Dendritic cell treated with granulocyte-macrophage colony-stimulating factor and Interleukin-4, amounts not matched to agents 40 ng/mL and 50 ng/mL, for 4 days (primary cell): ENCODE measurements around the gene CDK13.
"Not testable (repeated sequence)": the region's sequence is repeated elsewhere in the genome, so short reads cannot be mapped to it uniquely, and the experiment has no call there.

ENCODE experiments used
- H3K27ac Mint-ChIP-seq: one replicate; pipeline ENCODE4 v1.8.0; 2022; ENCODE audit warnings: mild to moderate bottlenecking, mixed read lengths
- H3K27me3 Mint-ChIP-seq: one replicate; pipeline ENCODE4 v1.8.0; 2022; ENCODE audit warnings: mild to moderate bottlenecking, mixed read lengths
- H3K36me3 Mint-ChIP-seq: one replicate; pipeline ENCODE4 v1.8.0; 2022; ENCODE audit warnings: low read depth, mixed read lengths
- H3K4me1 Mint-ChIP-seq: one replicate; pipeline ENCODE4 v1.8.0; 2022; ENCODE audit warnings: low read depth, mixed read lengths
- H3K4me3 Mint-ChIP-seq: one replicate; pipeline ENCODE4 v1.8.0; 2022; ENCODE audit warnings: mild to moderate bottlenecking, moderate library complexity, mixed read lengths
- H3K9me3 Mint-ChIP-seq: one replicate; pipeline ENCODE4 v1.8.0; 2022; ENCODE audit warnings: mixed read lengths
- intact Hi-C: fragments of 100-400 bp; cut with micrococcal nuclease; formaldehyde crosslinking; loops from one replicate; pipeline ENCODE4 v1.15.0; 2022

Gene CDK13

GRCh38 chr7:39949971-39950472 is at the start of gene CDK13:
Gene CDK13, plus strand, starts transcription at chr7:39950256. Its CDS starts 386 bp downstream, at chr7:39950642.
- Mint-ChIP-seq H3K27me3 (no peaks in the 10 kb centered on the region), H3K9me3 (no peaks in the 10 kb centered on the region), H3K27ac (peak within 1 kb of the TSS; percentile 98), H3K4me3 (peak within 1 kb of the TSS; percentile 92), H3K4me1 (peaks cover 14% of the 10 kb centered on the region), H3K36me3 (peaks cover 29% of the 10 kb centered on the region)
- intact Hi-C loops = loop anchor here (5.0 to 10.0 kb wide), 3 partner anchors 37 to 102 kb away; no protein-coding TSS in a partner anchor

DNA sequence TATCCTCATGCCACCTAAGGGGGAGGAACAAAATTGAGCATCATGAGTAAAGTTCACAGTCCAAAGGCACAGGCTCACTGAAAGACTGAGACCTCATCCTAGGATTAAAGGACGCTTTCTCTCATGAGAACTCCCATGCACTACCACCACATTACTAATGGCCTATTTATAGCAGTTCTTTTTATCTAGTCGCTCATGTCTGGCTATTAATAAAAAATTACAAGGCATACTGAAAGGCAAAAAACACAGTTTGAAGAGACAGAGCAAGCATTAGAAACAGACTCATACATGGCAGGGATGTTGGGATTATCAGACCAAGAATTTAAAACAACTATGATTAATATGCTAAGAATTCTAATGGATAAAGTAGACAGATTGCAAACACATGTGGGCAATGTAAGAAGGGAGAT is 46.0 kb upstream of the CDK13 start:
- intact Hi-C loops = no loop called here
- Mint-ChIP-seq H3K27ac (no peak overlapping the region), H3K4me3 (no peak overlapping the region), H3K4me1 (no peaks in the 10 kb centered on the region), H3K27me3 (no peaks in the 10 kb centered on the region), H3K36me3 (no peaks in the 10 kb centered on the region), H3K9me3 (peaks cover 6% of the 10 kb centered on the region)

GRCh38 chr7:39908141-39908540 is 41.9 kb upstream of the CDK13 start:
- Mint-ChIP-seq H3K36me3 (no peaks in the 10 kb centered on the region), H3K9me3 (peaks cover 18% of the 10 kb centered on the region), H3K27ac (no peak overlapping the region), H3K27me3 (no peaks in the 10 kb centered on the region), H3K4me3 (no peak overlapping the region), H3K4me1 (peaks cover 12% of the 10 kb centered on the region)
- intact Hi-C loops = no loop called here

- Mint-ChIP-seq H3K9me3 (peaks cover 18% of the 10 kb centered on the region), H3K4me1 (peaks cover 12% of the 10 kb centered on the region), H3K27me3 (no peaks in the 10 kb centered on the region), H3K27ac (no peak overlapping the region), H3K36me3 (no peaks in the 10 kb centered on the region), H3K4me3 (no peak overlapping the region)
- intact Hi-C loops = no loop called here
Measured at GRCh38 chr7:39908973-39909372, 41.1 kb upstream of the CDK13 start.

DNA sequence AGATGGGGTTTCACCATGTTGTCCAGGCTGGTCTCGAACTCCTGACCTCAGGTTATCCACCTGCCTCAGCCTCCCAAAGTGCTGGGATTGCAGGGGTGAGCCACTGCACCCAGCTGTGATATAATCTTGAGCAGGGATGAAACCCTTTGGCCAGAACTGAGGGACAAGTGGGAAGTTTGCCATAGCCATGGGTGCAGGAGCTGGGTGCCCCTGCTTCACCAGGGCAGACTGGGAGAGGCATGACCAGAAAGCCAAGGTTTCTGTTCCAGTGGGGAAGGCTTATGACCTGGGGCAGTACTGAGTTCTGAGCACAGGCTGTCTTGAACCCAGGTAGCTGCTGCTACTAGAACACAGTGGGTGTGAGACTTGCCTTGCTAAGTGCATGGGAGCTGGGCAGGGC is 40.5 kb upstream of the CDK13 start:
- no peaks in the 10 kb centered on the region for H3K27me3 Mint-ChIP-seq

DNA sequence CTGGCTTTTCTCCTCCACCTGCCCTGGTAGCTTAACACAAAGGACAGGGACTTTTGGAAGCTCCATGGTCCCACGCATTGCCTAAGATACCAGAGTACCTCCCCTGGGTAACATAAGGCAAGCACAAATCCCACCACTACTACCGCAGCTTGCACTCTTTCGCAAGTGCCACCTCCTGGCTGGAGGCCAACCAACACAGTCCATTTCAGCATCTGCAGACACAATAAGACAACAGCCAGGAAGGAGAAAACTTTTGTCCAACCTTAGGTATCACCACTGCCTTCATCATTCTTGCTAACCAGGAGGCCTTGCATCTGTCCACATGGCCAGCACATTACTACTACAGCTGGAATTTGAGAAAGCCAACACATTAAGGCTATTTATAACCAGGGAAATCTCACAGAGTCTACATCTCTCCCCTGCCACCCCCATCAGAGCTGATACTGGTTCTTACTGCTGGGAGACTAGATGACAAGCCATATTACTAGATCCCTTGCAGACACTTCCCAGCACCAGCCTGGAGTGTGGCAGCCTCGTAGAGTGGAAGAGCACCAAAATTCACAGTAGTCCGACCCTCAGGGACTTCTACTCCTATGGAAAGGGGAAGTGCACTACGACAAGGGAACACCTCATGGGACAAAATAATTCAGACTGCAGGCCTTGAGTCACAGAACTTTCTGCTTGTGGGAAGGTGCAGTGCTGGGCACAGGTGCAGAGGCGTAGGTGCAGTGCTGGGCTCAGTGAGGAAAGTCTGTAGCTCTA is 39.8 kb upstream of the CDK13 start:
- H3K36me3 Mint-ChIP-seq = no peaks in the 10 kb centered on the region
- H3K9me3 Mint-ChIP-seq = peaks cover 18% of the 10 kb centered on the region
- intact Hi-C loops = no loop called here
- H3K27me3 Mint-ChIP-seq = no peaks in the 10 kb centered on the region
- H3K4me1 Mint-ChIP-seq = peaks cover 17% of the 10 kb centered on the region
- no peak overlapping the region for H3K4me3 Mint-ChIP-seq
- no peak overlapping the region for H3K27ac Mint-ChIP-seq

More for the DNA sequence above, 40.5 kb upstream of the CDK13 start:
- Mint-ChIP-seq H3K36me3 (no peaks in the 10 kb centered on the region), H3K4me1 (peaks cover 12% of the 10 kb centered on the region), H3K9me3 (peaks cover 18% of the 10 kb centered on the region), H3K27ac (no peak overlapping the region), H3K4me3 (no peak overlapping the region)
- intact Hi-C loops = no loop called here

- H3K4me1 Mint-ChIP-seq = peaks cover 23% of the 10 kb centered on the region
- intact Hi-C loops = no loop called here
- H3K27ac Mint-ChIP-seq = no peak overlapping the region
- H3K27me3 Mint-ChIP-seq = no peaks in the 10 kb centered on the region
- peaks cover 18% of the 10 kb centered on the region for H3K9me3 Mint-ChIP-seq
- H3K4me3 Mint-ChIP-seq = no peak overlapping the region
- H3K36me3 Mint-ChIP-seq = no peaks in the 10 kb centered on the region
Measured at GRCh38 chr7:39911167-39911566, 38.9 kb upstream of the CDK13 start.

- intact Hi-C loops, H3K4me3 Mint-ChIP-seq, H3K27ac Mint-ChIP-seq, H3K36me3 Mint-ChIP-seq, H3K27me3 Mint-ChIP-seq: not testable (repeated sequence)
- H3K4me1 Mint-ChIP-seq = peaks cover 10% of the 10 kb centered on the region
- H3K9me3 Mint-ChIP-seq = peaks cover 12% of the 10 kb centered on the region
Measured at GRCh38 chr7:39915847-39916246, 34.2 kb upstream of the CDK13 start.

DNA sequence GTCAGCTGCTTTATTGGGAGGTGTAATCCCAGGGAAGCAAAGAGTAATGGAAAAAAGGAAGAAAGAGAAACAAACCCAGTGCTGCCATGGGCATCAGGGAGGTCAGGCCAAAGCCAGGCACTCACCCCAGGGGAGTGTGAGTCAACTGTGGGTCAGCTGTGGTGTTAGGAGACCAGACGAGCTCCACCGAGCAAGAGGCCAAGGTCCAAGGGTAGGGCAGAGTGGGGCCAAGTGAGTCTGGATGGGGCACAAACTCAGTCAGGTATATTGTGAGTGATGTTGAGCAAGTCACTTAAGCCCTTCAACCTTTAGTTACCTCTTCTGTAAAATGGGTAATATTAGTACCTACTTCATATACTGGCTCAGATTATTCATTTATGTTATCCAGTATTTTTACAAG is 30.4 kb upstream of the CDK13 start:
- Mint-ChIP-seq H3K27me3 (peaks cover 2% of the 10 kb centered on the region), H3K9me3 (no peaks in the 10 kb centered on the region), H3K36me3 (no peaks in the 10 kb centered on the region), H3K27ac (no peak overlapping the region), H3K4me1 (peaks cover 10% of the 10 kb centered on the region), H3K4me3 (no peak overlapping the region)
- intact Hi-C loops = no loop called here

GRCh38 chr7:39921506-39922175 is 28.4 kb upstream of the CDK13 start:
- Mint-ChIP-seq H3K4me3 (no peak overlapping the region), H3K27ac (no peak overlapping the region), H3K36me3 (no peaks in the 10 kb centered on the region), H3K27me3 (peaks cover 2% of the 10 kb centered on the region), H3K9me3 (no peaks in the 10 kb centered on the region), H3K4me1 (no peaks in the 10 kb centered on the region)
- intact Hi-C loops = no loop called here

DNA sequence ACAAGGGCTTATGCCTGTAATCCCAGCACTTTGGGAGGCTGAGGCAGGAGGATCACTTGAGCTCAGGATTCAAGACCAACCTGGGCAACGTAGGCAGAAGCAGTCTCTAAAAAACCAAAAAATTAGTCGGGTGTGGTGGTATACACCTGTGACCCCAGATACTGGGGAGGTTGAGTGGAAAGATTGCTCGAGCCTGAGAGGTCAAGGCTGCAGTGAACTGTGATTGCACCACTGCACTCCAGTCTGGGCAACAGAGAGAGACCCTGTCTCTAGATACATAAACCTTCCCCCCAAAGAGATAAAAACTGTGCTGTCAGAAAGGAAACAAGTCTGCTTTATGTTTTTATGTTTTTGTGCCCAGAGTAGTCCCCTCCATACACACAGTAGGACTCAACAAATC is 27.5 kb upstream of the CDK13 start:
- no peaks in the 10 kb centered on the region for H3K36me3 Mint-ChIP-seq
- intact Hi-C loops = no loop called here
- no peak overlapping the region for H3K4me3 Mint-ChIP-seq
- H3K9me3 Mint-ChIP-seq = no peaks in the 10 kb centered on the region
- H3K27ac Mint-ChIP-seq = no peak overlapping the region
- peaks cover 2% of the 10 kb centered on the region for H3K27me3 Mint-ChIP-seq
- no peaks in the 10 kb centered on the region for H3K4me1 Mint-ChIP-seq

DNA sequence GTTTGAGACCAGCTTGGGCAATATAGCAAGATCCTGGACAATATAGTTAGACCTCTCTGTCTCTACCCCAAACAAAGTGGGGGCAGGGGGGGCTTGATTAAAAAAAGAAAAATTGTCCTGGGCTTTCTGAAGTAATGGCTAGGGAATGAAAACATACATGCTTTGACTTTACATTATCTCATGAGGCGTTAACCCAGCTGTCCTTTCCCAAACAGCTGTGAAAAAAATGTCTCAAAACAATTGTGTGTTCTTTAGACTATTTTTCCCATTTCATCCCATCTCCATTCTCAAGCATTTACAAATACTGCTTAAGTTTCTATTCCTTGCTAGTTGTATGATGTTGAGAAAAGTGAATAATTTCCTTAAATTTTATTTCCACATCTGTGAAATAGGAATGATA is 27.0 kb upstream of the CDK13 start:
- intact Hi-C loops = no loop called here
- peaks cover 2% of the 10 kb centered on the region for H3K27me3 Mint-ChIP-seq
- no peaks in the 10 kb centered on the region for H3K36me3 Mint-ChIP-seq
- no peak overlapping the region for H3K4me3 Mint-ChIP-seq
- no peaks in the 10 kb centered on the region for H3K9me3 Mint-ChIP-seq
- H3K27ac Mint-ChIP-seq = no peak overlapping the region
- H3K4me1 Mint-ChIP-seq = no peaks in the 10 kb centered on the region

DNA sequence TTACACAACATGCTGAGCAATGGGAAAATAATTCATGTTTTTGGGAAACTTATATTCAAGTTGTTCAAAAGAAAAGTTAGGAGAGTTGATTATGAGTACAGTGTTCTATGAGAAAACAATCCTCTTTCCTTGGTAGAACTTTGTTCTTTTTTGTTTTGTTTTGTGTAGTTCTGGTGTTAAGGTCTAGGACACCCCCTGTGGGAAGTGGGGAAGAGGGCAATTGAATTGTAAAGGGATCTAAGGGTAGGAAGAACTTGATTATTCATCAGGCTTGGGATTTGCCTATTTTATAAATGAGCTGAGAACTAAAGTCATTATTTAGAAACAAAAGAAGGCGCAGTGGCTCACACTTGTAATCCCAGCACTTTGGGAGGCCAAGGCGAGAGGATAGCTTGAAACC is 25.9 kb upstream of the CDK13 start:
- intact Hi-C loops = no loop called here
- no peaks in the 10 kb centered on the region for H3K9me3 Mint-ChIP-seq

DNA sequence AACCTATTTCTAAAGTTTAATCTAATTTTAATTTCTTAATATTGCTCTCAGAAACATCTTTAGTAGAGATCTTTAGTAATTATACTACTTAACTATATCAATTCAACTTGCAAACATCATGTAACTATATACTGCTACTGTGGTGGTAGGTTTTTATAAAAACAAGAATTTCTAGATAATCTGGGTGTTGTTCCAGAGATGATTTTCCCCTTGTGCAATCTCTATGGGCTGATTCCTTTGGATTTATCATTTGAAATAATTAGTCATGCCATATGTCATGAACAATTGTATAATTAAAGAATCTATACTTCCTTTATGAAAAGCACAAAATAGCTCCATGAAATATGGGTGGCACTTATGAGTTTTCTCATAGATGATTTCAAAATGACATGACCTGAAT is 23.9 kb upstream of the CDK13 start:
- H3K9me3 Mint-ChIP-seq = no peaks in the 10 kb centered on the region
- no peak overlapping the region for H3K27ac Mint-ChIP-seq

More for the DNA sequence above, 25.9 kb upstream of the CDK13 start:
- Mint-ChIP-seq H3K27me3 (peaks cover 2% of the 10 kb centered on the region), H3K4me3 (no peak overlapping the region), H3K27ac (no peak overlapping the region), H3K4me1 (no peaks in the 10 kb centered on the region), H3K36me3 (no peaks in the 10 kb centered on the region)

More for the DNA sequence above, 23.9 kb upstream of the CDK13 start:
- Mint-ChIP-seq H3K4me1 (no peaks in the 10 kb centered on the region), H3K36me3 (no peaks in the 10 kb centered on the region), H3K27me3 (peaks cover 2% of the 10 kb centered on the region), H3K4me3 (no peak overlapping the region)
- intact Hi-C loops = no loop called here
